Stimulated activated CD4-positive, alpha-beta T cell treated with anti-CD3 and anti-CD28 coated beads, Interleukin-1b, Interleukin-23, amount 100 ng/mL, for 1 hour (primary cell): ENCODE measurements around the gene KIF26B.

Experiments
- DNase-seq, 2 donors: peaks; one replicate each; pipeline ENCODE4 v3.0.0-alpha.2; 2020; ENCODE audit warnings: low read depth in 2 of 2

Gene KIF26B

DNA sequence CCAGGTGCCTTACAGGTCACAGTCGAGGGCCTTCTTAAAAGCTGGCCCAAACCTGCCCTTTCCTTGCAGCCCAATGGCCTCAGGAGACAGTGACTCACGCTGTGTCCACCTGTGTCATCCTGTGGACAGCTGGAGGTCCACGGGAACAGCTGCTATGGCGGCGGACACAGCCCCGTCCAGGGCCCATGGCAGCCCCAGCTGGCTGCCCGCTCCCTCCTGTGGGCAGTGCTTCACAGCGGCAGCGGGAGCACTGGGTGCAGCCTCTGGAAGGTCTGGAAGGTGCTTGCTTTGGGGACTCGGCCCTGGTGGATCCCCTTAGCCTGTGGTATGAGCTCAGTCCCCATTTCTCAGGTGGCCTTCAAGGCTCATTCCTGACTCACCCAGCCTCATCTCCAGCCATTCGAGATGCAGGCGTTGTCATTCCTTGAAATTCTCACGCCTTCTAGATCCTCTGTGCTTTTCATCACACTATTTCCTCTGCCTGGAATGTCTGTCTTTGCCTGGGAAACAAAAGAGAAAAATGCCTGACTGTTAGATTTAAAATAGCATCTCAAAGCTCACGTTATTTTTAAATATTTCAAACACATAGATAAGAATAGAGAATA is 86.8 kb downstream of the KIF26B start:
- DNase-seq: no peak

DNA sequence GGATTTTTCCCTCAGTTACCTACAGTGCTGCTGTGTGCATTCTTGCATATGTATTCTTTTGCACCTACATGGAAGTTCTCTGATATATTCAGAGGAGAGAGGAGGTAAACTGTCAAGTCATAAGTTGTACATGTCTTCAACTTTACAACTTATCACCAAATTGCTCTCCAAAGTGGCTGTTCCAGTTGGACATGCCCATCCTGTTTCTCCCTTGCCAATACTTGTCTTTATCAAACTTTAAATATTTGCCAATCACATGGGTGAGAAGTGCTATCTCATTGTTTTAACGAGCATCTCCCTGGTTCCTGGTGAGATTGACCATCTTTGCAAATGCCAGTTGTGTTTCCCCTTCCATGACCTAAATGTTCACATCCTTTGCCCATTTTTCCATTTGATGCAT is 88.2 kb downstream of the KIF26B start:
- DNase-seq: no peak

DNA sequence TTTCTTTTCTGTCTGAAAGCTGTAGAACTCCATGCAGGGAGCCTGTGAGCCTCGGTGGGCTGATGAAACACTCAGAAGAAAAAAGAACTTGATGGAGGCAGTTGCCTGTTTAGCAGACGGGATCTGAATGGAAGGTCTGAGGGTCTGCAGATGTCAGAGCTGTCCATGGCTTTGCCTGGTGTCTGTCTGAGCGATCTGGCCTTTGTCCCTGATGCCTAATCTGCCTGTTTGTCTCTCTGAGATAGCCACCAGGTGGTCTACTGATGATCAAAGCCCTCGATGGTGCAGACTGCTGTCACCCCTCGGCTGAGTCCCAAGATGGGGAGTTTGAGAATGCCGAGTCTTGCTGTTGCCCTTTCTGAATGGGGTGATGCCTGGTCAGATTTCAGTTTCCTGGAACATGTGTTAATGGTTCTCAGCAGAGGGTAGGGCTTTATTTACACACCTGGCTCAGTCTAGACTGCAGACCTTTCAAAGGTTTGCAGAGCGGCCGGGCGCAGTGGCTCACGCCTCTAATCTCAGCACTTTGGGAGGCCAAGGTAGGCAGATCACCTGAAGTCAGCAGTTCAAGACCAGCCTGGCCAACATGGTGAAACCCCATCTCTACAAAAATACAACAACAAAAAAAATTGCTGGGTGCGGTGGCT is 90.4 kb downstream of the KIF26B start:
- no peak for DNase-seq

DNA sequence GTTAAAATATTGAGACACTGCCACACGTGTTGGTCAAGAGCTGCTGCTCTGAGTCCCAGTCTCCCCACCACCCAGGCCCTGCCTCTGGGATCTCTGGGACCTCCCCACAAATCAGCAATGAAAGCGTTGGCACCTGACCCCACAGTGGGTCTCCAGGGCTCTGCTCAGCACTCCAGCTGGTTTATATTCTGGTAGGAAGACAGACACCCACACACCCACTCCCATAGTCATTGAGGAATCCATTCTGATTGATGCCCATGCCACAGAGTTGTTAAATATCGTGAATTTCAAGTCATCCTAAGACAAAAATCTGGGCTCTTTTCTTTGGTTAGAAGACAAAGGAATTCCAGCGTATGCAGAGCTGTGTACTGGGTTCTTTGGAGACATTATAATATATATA is 91.6 kb downstream of the KIF26B start:
- DNase-seq: no peak

DNA sequence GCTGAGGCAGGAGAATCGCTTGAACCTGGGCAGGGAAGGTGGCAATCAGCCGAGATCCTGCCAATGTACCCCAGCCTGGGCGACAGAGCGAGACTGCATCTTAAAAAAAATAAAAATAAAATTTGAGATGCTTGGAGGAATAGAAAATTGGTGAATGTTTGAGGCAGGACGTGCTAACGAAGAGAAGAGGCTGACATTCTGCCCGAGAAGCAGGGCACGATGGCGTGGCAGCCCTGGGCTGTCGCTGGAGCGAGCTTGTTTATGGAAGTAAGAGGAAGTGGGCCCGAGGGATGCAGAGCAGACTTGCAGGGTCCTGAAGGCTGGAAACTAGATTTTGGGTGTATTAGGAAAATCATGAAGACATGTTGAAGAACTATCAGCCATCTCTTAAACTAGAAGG is 92.6 kb downstream of the KIF26B start:
- DNase-seq: no peak

DNA sequence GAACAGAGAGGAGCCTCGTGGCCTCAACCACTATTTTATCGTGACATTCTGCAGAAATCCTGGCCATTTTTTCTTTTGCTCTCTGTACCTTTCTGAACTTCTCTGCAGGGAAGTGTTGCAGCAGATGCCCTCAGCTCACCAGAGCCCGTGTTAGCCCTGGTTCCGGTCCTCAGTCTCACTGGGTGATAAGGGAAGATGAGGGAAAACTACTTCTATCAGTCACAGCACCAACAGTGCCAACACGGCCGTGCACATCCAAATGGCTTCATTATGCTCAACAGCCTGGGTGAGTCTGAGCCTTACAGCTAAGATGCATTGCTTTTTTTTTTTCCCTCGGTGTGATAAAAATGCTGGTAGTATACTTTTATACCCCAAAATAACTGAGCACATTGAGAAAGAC is 93.0 kb downstream of the KIF26B start:
- DNase-seq: no peak

DNA sequence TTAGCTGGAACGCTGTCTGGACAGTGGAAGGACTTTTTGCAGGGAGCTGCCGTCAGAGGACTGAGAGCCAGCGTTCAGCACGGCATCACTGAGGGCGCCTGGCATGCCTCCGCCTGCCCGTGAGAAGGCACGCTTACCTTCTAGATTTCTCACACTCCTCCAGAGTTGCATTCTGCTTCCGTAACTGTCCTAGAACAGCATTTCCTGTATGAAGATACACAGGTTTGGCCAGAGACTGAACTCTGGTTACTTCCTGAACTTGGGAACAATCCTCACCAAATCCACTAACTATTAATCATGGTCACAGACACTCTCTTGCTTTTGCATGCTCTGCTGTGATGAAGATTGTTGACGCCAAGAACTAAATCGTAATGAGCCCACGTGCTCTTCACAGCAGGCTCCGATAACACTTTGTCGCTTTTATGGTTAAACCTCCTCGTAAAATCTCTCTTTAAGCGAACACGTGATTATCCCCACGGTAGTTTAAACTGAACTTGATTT is 93.5 kb downstream of the KIF26B start:
- no peak for DNase-seq

DNA sequence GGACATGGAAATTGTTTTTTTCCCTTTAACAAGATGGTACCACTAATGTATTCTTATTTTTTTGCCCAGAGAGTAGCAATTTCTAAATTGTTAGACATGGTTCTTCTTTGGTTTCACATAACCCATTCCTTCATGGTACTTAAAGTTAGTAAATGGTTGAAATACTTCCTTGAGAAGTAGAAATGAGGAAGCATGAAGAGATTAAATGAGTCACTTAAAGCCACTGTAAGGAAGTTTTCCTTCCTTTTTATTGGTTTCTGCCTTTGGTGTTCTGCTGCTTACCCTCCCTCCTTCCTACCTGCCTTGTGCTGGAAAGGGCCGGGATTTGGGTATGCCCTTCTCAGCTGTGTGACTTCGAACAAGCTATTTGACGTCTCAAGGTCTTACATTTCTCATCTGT is 101.0 kb downstream of the KIF26B start:
- DNase-seq: no peak

DNA sequence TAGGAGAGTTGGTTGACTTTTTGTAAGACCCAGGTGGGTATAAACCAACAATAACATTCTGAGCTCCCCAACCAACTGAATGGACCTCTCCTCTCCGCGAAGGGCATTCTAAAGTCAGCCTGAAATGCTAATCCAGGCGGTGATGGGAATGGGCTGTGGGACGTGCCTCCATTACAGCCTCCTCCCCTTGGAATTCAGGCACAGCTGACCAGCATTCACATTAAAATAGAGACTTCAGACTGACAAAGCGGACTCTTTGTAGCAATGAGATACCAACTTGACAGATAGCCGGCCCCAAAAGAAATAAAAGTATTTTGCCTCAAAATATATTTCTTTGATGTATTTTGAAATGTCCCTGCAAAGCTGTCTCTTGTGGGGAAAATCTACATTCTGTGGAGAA is 101.7 kb downstream of the KIF26B start:
- DNase-seq: no peak

DNA sequence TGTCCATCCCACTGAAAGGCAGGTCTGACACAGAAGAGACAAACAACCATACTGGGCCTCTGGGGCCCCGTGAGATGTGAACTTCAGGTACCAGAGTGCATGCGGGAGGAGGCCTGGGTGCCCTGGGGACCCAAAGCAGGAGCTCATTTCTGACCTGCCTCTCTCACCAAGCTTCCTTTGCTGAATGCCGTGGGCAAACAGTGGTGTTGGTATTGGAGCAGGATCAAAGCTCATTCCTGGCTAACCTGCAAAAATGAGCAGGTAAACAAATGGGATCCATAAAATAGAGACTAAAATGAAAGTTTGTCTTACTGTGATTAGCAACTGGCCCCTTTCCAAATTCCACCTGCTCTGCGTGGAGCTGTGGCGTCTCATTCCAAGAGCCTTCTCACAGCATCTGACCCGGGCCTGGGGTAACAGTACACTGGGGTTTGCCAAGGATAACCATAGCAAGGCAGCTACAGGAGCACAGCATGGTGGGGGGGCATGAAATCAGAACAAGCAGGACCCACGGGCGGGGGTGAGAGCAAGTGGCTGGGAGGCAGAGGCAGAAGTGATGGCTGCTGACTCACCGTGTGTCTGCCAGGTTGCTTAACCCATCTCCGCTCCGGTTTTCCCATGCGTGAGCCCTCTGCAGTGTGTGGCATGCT is 103.6 kb downstream of the KIF26B start:
- DNase-seq: no peak

DNA sequence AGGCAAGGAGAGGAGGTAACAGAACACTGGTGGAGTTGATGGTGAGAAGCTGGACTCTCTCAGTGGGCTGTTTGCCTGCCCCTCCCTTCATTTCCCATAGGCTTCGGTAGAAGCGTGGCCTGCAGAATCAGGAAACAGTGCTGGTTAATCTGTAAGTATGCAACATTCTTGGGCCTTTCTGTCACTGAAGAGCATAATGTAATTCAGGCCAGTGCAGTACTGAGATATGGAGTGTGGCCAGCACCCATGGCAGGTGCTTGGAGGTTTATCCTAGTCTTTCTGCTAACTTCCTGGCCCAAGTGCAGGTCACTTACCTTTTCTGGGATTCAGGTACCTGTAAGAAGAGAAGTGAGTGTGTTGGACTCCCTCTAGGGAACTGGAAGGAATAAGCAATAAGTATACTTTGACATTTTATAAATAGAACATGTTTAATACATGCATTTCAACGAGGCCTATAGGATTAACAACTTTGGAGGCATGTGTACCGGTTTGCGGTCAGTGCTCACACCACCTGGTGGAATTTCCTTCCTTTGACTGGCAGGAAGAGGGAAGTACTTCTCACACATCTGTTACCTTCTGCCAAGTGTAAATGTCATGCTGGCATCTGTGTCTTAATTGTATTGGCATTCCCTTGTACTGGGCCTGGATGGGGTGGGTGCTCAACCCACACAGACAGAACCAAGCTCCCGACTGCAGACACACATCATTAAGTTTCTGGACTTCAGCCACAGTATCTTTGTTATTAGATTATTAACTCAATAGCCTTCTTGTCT is 105.5 kb downstream of the KIF26B start:
- DNase-seq: no peak

DNA sequence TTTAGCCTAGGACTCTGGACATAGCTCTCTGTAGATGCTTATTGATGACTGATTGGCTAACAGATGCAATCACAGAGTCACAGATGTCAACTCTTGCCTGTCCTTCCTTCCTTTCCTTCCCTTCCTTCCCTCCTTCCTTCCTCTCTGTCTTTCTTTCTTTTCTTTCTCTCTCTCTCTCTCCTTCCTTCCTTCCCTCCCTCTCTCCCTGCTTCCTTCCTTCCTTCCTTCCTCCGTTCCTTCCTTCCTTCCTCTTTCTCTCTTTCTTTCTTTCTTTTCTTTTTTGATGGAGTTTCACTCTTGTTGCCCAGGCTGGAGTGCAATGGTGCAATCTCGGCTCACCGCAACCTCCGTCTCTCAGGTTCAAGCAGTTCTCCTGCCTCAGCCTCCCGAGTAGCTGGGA is 106.1 kb downstream of the KIF26B start:
- DNase-seq: no peak

DNA sequence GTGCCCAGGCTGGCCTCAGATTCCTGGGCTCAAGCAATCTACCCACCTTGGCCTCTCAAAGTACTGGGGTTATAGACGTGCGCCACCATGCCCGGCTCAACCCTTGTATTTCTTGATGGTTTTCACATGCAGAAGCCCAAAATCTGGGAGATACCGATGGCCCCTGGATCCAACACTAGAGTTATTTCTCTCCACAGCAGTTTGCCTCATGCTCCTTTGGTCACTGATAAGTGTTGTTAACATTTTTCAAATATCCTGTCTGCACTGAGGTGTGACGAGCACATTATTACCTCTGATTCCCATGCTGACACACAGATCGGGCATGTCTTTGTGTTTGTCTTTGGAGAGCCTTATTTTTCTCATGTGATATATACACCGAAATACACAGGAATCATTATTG is 107.0 kb downstream of the KIF26B start:
- DNase-seq: no peak

DNA sequence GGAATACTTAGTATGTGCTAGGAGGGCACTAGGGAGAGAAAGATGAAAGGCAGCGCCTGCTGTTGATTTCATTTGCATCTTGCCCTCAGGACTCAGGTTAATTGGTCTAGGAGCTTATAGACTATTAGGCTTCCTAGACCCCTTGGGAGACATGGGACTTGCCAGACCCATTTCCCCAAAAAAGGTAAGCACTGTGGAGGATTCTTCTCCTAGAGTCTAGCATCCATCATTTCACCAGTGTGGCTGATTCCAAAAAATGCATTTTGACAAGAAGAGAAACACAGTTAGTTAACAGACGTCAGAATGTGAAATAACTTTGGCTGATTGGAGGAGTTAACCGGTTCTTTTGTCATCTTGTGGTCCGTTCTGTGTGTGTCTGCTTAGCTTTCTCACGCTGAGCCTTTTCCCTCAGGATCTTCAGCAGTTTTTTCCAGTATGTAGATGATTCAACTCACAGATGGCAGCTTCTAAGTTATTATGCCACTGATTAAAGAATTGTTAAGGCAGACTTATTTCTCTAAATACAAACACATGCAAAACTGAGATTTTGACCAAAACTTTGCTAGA is 108.8 kb downstream of the KIF26B start:
- no peak for DNase-seq

DNA sequence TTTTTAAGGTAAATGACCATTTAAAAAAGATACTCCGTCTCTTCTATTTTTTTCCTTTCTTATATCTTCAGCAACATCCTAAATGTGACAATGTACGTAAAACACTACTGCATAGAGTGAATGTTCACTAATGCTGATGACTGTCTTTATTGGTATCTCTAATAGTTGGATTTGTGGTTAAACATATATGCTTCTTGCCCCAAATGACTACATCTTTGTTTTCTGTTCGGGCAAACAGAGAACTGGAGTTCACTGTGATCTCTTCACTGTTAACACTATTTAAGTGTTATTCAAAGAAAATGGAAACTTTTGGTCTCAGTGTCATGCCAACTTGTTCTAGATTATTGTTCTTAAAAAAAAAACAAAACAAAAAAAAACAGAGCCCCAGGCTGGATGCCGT is 109.4 kb downstream of the KIF26B start:
- DNase-seq: no peak

DNA sequence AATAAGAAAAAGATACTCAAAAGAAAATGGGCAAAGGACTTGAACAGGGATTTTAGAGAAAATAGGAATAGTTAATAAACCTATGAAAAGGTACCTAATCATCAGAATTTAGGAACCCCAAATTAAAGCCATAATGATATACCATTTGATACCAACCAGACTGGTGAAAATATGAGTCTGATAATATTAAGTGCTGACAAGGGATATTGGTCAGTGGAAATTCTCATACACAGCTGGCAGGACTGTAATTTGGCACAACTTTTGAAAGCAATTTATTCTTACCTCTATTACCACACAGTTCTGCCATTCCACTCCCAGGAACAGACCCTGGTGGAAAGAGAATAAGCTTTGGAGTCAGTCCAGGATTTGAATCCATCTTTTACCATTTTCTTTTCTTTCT is 111.3 kb downstream of the KIF26B start:
- DNase-seq: no peak

DNA sequence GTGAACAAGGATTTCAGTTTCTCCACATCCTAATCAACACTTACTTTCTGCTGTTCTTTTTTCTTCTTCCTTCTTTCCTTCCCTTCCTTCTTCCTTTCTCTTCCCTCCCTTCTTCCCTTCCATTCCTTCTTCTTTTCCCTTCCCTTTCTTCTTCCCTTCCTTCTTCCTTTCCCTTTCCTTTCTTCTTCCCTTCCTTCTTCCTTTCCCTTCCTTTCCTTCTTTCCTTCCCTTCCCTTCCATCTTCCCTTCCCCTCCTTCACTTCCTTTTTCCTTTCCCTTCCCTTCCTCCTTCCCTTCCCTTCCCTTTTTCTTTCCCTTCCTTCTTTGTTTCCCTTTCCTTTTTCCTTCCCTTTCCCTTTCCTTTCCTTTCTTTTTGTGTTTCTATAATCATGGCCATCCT is 115.3 kb downstream of the KIF26B start:
- no peak for DNase-seq

DNA sequence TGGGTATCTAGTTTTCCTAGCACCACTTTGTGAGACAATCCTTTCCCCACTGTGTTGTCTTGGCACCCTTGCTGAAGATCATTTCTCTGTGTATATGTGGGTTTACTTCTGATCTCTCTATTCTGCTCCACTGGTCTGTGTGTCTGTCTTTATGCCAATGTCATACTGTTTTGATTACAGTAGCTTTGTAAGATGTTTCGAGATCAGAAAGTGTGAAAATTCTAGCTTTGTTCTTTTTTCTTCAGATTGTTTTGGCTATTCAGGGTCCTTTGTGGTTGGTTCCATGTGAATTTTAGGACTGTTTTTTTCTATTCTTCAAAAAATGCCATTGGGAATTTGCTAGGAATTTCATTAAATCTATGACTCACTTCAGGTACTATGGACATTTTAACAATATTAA is 116.2 kb downstream of the KIF26B start:
- DNase-seq: no peak

DNA sequence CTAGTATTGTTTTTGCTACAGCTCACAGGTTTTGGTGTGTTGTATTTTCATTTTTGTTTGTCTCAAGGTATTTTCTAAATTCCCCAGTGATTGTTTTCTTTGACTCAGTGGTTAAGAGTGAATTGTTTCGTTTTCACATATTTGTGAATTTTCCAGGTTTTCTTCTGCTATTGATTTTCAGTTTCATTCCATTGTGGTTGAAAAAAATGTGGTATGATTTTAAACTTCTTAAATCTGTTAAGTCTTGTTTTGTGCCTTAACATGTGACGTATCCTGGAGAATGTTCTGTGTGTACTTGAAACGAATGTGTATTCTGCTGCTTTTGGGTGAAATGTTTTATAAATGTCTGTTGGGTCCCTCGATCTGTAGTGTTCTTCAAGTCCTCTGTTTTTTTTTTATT is 117.9 kb downstream of the KIF26B start:
- no peak for DNase-seq

DNA sequence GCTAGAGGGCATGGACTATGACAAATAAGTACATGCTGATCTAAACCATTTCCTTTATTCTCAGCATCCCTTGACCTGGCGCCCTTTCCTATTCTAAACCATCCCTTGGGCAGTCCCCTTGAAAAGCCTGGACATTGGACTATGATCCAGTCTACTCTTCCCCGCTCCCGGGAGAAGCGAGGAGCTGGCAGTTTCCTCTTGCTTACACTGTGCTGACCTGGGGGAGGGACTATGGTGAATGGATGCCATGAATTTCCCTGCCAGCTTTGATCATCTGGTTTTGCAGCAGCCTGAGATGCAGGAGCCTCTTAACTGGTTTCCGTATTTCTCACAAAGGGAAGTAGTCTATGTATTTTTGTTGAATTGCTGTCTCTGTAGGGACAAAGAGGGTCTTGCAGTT is 121.7 kb downstream of the KIF26B start:
- DNase-seq: no peak

DNA sequence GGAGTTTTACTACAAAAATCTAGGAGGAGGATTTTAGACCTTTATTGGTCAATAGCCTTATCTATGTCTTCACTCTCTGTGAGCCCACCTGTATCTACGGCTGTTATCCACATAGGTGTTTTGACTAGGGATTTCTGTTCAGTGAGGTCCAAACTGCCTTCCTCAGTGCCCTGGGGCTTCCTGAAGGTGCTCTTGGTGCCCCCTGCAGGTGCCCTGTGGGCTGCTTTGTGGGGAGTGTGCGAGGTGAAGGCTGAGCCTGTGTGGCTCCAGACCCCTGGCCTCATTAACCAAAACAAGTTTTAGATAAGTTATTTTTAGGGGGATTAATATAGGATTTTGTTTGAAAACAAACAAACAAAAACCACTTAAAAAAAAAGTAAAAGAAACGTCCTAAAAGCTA is 122.5 kb downstream of the KIF26B start:
- no peak for DNase-seq

DNA sequence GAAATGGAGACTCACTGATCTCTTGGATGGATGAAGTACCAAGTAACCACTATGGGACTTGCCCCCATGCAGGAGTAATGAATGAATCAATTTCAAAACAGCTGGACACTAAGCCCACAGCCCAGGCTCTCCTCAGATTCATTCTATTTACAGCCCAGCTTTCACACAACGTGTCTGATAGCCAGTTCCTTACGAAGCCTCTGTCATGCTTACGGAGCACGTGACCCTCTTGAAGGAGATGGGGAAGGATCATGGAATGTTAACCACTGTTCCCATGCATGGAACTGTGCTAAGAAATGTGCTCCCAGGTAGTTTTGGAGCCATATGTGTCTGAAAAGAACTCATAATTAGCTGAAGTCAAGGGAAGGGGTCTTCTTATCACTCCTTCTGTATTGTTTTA is 124.1 kb downstream of the KIF26B start:
- DNase-seq: no peak
